ENCODE measurements around the gene TRIM14.
A peak's percentile ranks its signal among the peaks of the same experiment; 100 is the strongest.

Gene TRIM14

DNA sequence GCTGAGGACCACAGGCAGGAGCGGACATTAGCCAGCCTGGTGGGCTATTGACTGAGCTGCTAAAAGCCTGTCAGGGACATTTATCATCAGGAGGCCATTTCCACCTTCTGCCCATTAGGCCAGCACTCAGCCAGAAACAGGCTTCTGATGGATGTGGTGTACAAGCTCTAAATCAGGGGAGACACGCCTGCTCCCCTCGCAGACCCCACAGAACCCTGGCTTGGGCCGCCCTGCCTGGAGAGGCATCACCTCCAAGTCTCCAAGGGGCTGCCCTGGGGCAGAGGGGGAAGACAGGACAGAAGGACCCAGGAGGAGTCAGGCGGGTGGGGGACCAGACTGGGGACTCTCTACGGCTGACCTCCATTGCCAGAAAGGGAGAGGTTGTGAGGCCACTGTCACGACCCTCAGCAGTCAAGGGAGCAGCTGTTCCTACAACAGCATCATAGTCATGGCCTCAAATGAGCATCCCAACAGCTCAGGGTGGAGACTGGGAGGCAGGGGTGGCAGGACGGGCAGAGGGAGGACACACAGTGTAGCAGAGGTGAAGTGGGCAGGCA, 24.0 kb upstream of the TRIM14 start:
- Histone ChIP-seq H3K4me1 (ENCODE audit: control insufficient read depth in 1 of 2, insufficient read depth in 2 of 2, low read length in 2 of 2) (peaks cover 53 to 57% of the 10 kb centered on the region in 2 donors), H3K9me3 (ENCODE audit: control insufficient read depth in 1 of 2, low read length in 2 of 2) (no peaks in the 10 kb centered on the region), H3K27me3 (ENCODE audit: control insufficient read depth in 1 of 2, insufficient read depth in 2 of 2, low read length in 2 of 2) (no peaks in the 10 kb centered on the region), H3K4me3 (ENCODE audit: low read depth in 1 of 2, low read length in 2 of 2) (peak overlapping the region in 1 of 2 donors; percentile 24), H3K27ac (ENCODE audit: low read depth, low read length) (peak overlapping the region; percentile 92), H3K9ac (ENCODE audit: low read depth in 1 of 2, low read length in 2 of 2) (peak overlapping the region; percentile 49 to 79), H3K36me3 (ENCODE audit: control insufficient read depth in 1 of 2, insufficient read depth in 2 of 2, low read length in 2 of 2) (peaks cover 3 to 7% of the 10 kb centered on the region in 2 donors)

DNA sequence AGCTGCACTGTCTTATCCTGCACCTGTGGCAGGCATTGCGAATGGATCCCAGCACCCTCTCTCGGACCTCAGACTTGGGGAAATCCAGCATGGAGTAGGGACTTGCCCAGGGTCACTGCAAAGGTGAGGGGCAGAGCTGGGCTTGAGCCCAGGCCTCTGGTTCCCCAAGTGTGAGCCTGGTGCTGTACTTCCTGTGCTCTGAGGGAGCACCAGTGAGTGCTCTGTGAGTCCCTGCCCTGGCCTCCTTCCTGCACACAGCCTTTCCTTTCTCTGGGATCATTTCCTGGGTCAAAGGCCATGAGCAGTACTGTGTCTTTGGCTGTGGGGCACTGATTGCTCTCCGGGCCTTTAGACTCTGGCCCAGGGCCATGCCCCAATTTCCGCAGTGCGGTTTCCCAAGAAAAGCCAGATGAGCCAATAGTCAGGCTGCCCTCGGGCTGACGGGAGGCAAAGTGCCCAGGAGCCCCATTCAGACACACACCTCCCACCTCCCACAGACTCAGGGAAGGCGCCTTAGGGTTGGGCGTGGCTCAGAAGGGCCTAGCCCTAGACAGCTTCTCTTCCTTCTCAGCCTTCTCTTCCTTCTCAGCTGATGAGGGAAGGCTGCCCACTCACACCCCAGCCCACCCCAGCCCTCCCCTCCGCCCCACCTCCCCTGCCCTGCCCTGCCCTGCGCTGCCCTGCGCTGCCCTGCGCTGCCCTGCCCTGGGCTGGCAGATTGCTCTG, 23.3 kb upstream of the TRIM14 start:
- H3K36me3 ChIP-seq (ENCODE audit: control insufficient read depth in 1 of 2, insufficient read depth in 2 of 2, low read length in 2 of 2) = peaks cover 3 to 11% of the 10 kb centered on the region in 2 donors
- no peaks in the 10 kb centered on the region for H3K27me3 ChIP-seq (ENCODE audit: control insufficient read depth in 1 of 2, insufficient read depth in 2 of 2, low read length in 2 of 2)
- H3K27ac ChIP-seq (ENCODE audit: low read depth, low read length) = peak overlapping the region; percentile 92
- no peaks in the 10 kb centered on the region for H3K9me3 ChIP-seq (ENCODE audit: control insufficient read depth in 1 of 2, low read length in 2 of 2)
- H3K4me1 ChIP-seq (ENCODE audit: control insufficient read depth in 1 of 2, insufficient read depth in 2 of 2, low read length in 2 of 2) = peaks cover 48 to 52% of the 10 kb centered on the region in 2 donors
- H3K4me3 ChIP-seq (ENCODE audit: low read depth in 1 of 2, low read length in 2 of 2) = no peak overlapping the region
- peak overlapping the region; percentile 30 to 79 for H3K9ac ChIP-seq (ENCODE audit: low read depth in 1 of 2, low read length in 2 of 2)

DNA sequence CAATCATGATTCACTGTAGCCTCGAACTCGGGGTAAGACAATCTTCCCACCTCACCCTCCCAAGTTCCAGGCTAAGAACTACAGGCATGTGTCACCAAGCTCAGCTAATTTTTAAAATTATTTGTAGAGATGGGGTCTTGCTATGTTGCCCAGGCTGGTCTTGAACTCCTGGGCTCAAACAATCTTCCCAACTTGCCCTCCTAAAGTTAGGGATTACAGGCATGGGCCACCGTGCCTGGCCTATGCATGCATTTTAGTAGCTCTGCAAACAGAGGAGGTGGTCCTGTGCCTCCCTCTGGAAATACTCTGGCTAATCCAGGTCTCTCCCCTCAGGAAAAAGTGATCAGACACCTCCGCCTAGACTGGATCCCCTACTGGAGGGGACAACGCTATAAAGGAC, 21.5 kb upstream of the TRIM14 start:
- Histone ChIP-seq H3K27ac (ENCODE audit: low read depth, low read length) (no peak overlapping the region), H3K36me3 (ENCODE audit: control insufficient read depth in 1 of 2, insufficient read depth in 2 of 2, low read length in 2 of 2) (peaks cover 5 to 30% of the 10 kb centered on the region in 2 donors), H3K4me3 (ENCODE audit: low read depth in 1 of 2, low read length in 2 of 2) (no peak overlapping the region), H3K9ac (ENCODE audit: low read depth in 1 of 2, low read length in 2 of 2) (no peak overlapping the region), H3K9me3 (ENCODE audit: control insufficient read depth in 1 of 2, low read length in 2 of 2) (no peaks in the 10 kb centered on the region), H3K27me3 (ENCODE audit: control insufficient read depth in 1 of 2, insufficient read depth in 2 of 2, low read length in 2 of 2) (no peaks in the 10 kb centered on the region), H3K4me1 (ENCODE audit: control insufficient read depth in 1 of 2, insufficient read depth in 2 of 2, low read length in 2 of 2) (peaks cover 31 to 33% of the 10 kb centered on the region in 2 donors)

DNA sequence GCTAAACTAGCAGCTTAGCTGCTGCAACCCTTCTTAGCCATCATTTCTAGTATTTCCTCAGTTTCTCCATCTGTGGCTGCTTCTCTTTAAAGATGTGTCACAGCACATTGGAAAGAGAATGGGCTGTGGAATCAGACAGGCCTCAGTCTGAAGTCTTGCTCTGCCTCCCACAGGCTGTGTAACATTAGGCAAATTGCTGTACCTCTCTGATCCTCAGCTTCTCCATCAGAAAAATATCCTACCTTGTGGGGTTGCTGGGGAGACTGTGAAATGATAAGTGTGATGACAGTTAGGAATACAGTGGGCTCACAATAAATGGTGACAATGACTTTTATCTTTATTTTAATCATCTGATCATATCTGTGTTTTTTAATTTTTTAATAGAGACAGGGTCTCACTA, 17.5 kb upstream of the TRIM14 start:
- Histone ChIP-seq H3K4me3 (ENCODE audit: low read depth in 1 of 2, low read length in 2 of 2) (no peak overlapping the region), H3K36me3 (ENCODE audit: control insufficient read depth in 1 of 2, insufficient read depth in 2 of 2, low read length in 2 of 2) (peaks cover 38 to 61% of the 10 kb centered on the region in 2 donors), H3K27ac (ENCODE audit: low read depth, low read length) (no peak overlapping the region), H3K9ac (ENCODE audit: low read depth in 1 of 2, low read length in 2 of 2) (no peak overlapping the region), H3K9me3 (ENCODE audit: control insufficient read depth in 1 of 2, low read length in 2 of 2) (no peaks in the 10 kb centered on the region), H3K27me3 (ENCODE audit: control insufficient read depth in 1 of 2, insufficient read depth in 2 of 2, low read length in 2 of 2) (no peaks in the 10 kb centered on the region), H3K4me1 (ENCODE audit: control insufficient read depth in 1 of 2, insufficient read depth in 2 of 2, low read length in 2 of 2) (no peaks in the 10 kb centered on the region)

DNA sequence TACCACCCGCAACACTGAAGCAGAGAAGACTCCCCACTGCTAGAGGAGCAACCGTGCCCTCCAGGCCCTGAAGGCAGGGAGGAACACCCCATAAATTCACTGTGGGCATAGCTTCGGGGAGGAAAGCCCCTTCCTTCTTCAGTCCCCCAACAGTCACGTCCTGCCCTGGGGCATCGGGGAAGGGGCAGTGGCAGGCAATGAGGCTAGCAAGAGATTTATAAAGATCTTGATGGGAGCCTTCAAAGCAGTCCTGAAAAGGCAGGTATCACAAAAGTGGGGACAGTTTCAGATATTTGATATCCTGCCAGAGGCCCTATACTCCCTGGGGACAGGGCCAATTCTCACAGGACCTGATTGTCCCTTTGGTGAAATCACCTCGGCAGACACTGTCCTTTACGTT, 16.9 kb upstream of the TRIM14 start:
- no peaks in the 10 kb centered on the region for H3K27me3 ChIP-seq (ENCODE audit: control insufficient read depth in 1 of 2, insufficient read depth in 2 of 2, low read length in 2 of 2)
- H3K4me1 ChIP-seq (ENCODE audit: control insufficient read depth in 1 of 2, insufficient read depth in 2 of 2, low read length in 2 of 2) = no peaks in the 10 kb centered on the region
- peaks cover 38 to 66% of the 10 kb centered on the region in 2 donors for H3K36me3 ChIP-seq (ENCODE audit: control insufficient read depth in 1 of 2, insufficient read depth in 2 of 2, low read length in 2 of 2)
- no peaks in the 10 kb centered on the region for H3K9me3 ChIP-seq (ENCODE audit: control insufficient read depth in 1 of 2, low read length in 2 of 2)
- no peak overlapping the region for H3K9ac ChIP-seq (ENCODE audit: low read depth in 1 of 2, low read length in 2 of 2)
- H3K27ac ChIP-seq (ENCODE audit: low read depth, low read length) = no peak overlapping the region
- H3K4me3 ChIP-seq (ENCODE audit: low read depth in 1 of 2, low read length in 2 of 2) = no peak overlapping the region

DNA sequence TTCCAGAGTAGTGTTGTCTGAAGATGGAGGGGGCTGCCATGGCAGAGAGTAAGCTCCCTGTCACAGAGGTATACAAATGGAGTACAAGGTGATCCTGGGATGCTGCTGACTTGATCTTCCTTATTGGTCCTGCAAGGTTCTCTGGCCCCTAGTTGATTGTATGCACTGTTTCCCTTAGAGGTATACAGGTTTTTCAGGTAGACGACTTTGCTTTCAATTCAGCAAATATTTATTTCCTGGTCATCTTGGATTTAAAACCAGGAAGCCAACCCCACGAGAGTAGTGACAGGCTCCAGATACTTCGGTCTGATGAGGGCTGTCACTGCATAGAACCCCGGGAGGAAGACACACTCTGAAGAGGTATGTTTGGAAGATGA, 16.5 kb upstream of the TRIM14 start:
- H3K9ac ChIP-seq (ENCODE audit: low read depth in 1 of 2, low read length in 2 of 2) = no peak overlapping the region
- no peak overlapping the region for H3K27ac ChIP-seq (ENCODE audit: low read depth, low read length)
- H3K36me3 ChIP-seq (ENCODE audit: control insufficient read depth in 1 of 2, insufficient read depth in 2 of 2, low read length in 2 of 2) = peaks cover 38 to 70% of the 10 kb centered on the region in 2 donors
- no peaks in the 10 kb centered on the region for H3K4me1 ChIP-seq (ENCODE audit: control insufficient read depth in 1 of 2, insufficient read depth in 2 of 2, low read length in 2 of 2)
- no peaks in the 10 kb centered on the region for H3K27me3 ChIP-seq (ENCODE audit: control insufficient read depth in 1 of 2, insufficient read depth in 2 of 2, low read length in 2 of 2)
- no peak overlapping the region for H3K4me3 ChIP-seq (ENCODE audit: low read depth in 1 of 2, low read length in 2 of 2)
- H3K9me3 ChIP-seq (ENCODE audit: control insufficient read depth in 1 of 2, low read length in 2 of 2) = no peaks in the 10 kb centered on the region

DNA sequence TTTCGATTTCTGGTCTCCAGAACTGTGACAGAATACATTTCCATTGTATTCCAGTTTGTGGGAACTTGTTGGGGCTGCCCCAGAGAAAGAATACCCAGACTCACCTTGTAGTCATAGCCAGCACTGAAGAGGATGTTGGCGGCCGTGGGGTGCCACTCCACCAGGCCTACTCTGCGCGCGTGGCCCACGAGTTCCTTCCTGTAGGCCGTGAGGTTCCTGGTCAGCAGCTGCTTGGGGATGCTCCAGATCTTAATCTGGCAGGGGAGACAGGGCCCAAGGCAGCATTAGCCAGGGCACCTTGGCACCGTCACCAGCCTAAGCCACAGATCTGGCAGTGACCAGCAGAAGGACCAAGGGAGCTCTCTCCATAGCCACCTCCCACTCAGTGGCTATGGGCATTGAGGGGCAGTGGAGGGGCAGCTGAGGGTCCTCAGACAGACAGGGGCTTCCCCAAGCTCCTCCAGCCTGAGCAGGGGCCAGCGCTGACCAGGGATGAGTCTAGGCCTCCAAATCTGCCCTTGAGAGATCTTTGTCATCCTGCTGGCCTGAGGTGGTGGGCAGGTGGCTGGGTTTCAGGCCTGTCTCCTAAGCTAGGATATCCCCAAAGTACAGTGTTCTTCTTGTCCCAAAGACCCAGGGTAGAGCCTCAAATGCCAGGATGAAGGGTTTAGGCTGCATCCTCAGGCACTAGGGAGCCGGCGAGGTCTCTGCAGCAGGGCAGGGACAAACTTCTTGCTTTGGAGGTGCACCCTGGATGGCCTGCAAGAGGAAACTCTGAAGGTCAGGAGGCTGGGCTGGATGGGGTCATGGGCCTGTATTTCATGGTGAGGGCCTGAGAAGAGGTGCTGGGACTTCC, 15.9 kb upstream of the TRIM14 start:
- Histone ChIP-seq H3K9ac (ENCODE audit: low read depth in 1 of 2, low read length in 2 of 2) (no peak overlapping the region), H3K4me1 (ENCODE audit: control insufficient read depth in 1 of 2, insufficient read depth in 2 of 2, low read length in 2 of 2) (no peaks in the 10 kb centered on the region), H3K9me3 (ENCODE audit: control insufficient read depth in 1 of 2, low read length in 2 of 2) (no peaks in the 10 kb centered on the region), H3K4me3 (ENCODE audit: low read depth in 1 of 2, low read length in 2 of 2) (no peak overlapping the region), H3K27me3 (ENCODE audit: control insufficient read depth in 1 of 2, insufficient read depth in 2 of 2, low read length in 2 of 2) (no peaks in the 10 kb centered on the region), H3K27ac (ENCODE audit: low read depth, low read length) (no peak overlapping the region), H3K36me3 (ENCODE audit: control insufficient read depth in 1 of 2, insufficient read depth in 2 of 2, low read length in 2 of 2) (peaks cover 38 to 76% of the 10 kb centered on the region in 2 donors)

DNA sequence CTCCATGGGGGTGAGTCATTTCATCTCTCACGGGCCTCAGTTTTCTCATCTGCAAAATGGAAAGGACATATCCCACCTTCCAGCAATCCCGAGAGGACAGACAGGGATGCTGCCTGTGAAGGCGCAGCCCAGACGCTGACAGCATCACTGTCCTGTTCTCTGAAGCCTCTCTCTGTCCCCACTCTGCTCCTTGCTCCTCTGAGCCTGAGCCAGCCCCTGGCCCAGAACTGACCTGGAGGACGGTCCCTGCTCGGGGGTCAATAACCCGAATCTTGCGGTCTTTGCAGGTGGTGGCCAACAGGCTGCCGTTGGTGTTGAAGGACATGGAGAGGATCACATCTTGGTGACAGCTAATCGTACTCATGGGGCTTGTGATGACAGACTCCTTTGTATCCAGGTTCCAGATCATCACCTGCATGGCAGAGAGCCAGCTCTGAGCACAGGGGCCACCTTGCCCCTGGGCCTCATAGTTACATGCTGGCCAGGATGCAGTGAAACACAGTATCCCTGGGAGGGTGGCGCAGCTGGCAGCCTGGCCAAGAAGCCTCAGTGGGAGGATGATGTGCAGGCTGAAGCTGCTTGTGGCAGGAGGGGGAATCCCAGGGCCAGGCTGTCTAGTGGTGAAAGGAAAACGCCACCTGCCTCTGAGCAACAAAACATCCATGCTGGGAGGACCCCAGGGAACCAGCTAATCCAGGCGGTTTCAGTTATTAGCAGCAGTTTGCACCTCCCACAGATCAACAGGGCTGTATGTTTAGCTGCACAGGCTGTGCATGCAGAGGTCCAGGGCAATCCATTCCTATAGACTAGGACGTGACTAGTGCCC, 14.0 kb upstream of the TRIM14 start:
- H3K9me3 ChIP-seq (ENCODE audit: control insufficient read depth in 1 of 2, low read length in 2 of 2) = no peaks in the 10 kb centered on the region

DNA sequence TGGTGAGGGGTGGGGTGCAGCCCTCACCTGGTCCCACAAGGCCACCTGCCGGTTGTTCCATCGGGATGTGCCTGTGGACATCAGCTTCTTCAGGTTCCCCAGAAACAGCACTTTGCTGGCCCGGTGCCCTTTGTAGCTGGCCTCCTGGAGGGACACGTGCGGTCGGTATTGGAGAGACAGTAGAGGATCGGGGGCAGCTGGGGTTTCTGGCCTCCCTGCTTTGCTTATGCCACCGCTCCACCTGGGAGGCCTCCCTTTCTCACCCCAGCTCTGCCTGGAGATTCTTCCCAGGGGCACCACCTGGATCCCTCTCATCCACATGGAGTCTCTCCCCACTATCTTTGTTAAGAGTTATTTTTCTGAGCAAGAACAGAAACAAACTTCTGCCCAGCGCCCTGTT, 13.1 kb upstream of the TRIM14 start:
- Histone ChIP-seq H3K9me3 (ENCODE audit: control insufficient read depth in 1 of 2, low read length in 2 of 2) (no peaks in the 10 kb centered on the region), H3K4me3 (ENCODE audit: low read depth in 1 of 2, low read length in 2 of 2) (no peak overlapping the region), H3K27me3 (ENCODE audit: control insufficient read depth in 1 of 2, insufficient read depth in 2 of 2, low read length in 2 of 2) (no peaks in the 10 kb centered on the region), H3K27ac (ENCODE audit: low read depth, low read length) (no peak overlapping the region), H3K36me3 (ENCODE audit: control insufficient read depth in 1 of 2, insufficient read depth in 2 of 2, low read length in 2 of 2) (peaks cover 42 to 89% of the 10 kb centered on the region in 2 donors), H3K4me1 (ENCODE audit: control insufficient read depth in 1 of 2, insufficient read depth in 2 of 2, low read length in 2 of 2) (no peaks in the 10 kb centered on the region), H3K9ac (ENCODE audit: low read depth in 1 of 2, low read length in 2 of 2) (no peak overlapping the region)

More for the DNA sequence above, 14.0 kb upstream of the TRIM14 start:
- Histone ChIP-seq H3K27ac (ENCODE audit: low read depth, low read length) (no peak overlapping the region), H3K9ac (ENCODE audit: low read depth in 1 of 2, low read length in 2 of 2) (no peak overlapping the region), H3K4me3 (ENCODE audit: low read depth in 1 of 2, low read length in 2 of 2) (no peak overlapping the region), H3K4me1 (ENCODE audit: control insufficient read depth in 1 of 2, insufficient read depth in 2 of 2, low read length in 2 of 2) (no peaks in the 10 kb centered on the region), H3K27me3 (ENCODE audit: control insufficient read depth in 1 of 2, insufficient read depth in 2 of 2, low read length in 2 of 2) (no peaks in the 10 kb centered on the region), H3K36me3 (ENCODE audit: control insufficient read depth in 1 of 2, insufficient read depth in 2 of 2, low read length in 2 of 2) (peaks cover 39 to 90% of the 10 kb centered on the region in 2 donors)
